GM19240 (cell line): ENCODE data around the gene PPDPF.
A peak's percentile ranks its signal among the peaks of the same experiment; 100 is the strongest.
"Not testable (repeated sequence)": the region's sequence is repeated elsewhere in the genome, so short reads cannot be mapped to it uniquely, and the experiment has no call there.

Source experiments
- DNase-seq: peaks from one replicate; pipeline ENCODE4 v3.0.0; 2011; ENCODE audit warnings: low spot score; ENCODE audit not compliant: insufficient read length

PPDPF gene

DNA sequence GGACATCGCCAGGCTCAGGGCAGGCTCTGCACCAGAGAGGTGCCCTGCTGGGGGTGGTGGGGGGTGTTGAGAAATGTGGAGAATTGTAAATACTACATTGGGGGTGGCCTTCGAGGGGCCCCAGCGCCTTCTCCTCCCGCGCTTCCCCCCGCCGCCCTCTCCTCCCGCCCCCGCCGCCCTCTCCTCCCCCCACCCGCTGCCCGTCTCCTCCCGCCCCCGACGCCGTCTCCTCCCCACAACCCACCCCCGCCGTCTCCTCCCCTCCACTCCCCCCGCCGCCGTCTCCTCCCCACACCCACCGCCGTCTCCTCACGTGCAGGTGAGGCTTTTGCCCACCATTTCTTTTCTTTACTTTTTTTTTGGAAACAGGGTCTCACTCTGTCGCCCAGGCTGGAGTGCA, 28.5 kb downstream of the PPDPF start:
- DNase-seq: no peak

DNA sequence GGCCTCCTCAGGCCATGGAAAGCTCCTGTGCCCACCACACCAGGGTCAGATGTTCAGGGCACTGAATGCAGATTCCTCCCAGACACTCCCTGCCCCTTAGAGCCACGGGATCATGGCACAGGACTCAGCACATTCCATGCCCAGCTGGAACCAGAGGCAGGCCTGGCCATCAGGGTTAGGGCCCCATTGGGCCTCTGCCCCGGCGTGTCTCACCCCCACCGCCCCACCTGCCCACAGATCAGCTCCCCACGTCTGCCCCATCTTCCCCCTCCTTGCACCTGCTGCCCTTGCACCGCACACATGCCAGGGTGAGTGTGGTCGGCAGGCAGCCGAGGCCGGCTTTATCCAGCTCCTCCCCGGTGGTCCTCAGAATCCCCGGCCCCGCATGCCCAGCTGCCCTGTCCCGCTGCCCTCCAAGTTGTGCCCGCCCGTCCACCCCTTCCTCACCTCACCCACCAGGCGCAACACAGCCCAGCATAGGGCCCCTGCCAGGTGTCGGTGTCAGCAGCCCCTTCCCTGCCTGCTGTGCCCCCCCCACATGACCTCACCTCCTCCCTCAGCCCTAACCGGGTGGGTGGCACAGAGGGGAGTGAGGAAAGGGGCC, 29.2 kb downstream of the PPDPF start:
- DNase-seq: no peak

DNA sequence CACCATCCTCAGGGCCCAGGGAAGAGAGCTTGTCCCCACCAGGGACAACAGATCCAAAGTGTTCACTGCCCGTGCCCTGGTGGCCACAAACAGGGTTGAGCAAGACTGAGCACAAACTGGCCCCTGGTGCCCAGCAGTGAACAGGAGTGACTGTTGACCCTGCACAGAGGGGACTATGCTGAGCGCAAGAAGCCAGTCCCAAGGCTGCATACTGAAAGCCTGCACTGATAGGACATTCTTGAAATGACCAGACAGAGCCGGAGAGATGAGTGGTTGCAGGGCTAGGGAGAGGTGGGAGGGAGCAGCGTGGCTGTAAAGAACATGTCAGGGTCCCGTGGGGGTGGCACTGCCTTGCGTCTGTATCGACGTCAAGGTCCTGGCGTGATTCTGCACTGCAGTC, 30.5 kb downstream of the PPDPF start:
- DNase-seq: no peak

DNA sequence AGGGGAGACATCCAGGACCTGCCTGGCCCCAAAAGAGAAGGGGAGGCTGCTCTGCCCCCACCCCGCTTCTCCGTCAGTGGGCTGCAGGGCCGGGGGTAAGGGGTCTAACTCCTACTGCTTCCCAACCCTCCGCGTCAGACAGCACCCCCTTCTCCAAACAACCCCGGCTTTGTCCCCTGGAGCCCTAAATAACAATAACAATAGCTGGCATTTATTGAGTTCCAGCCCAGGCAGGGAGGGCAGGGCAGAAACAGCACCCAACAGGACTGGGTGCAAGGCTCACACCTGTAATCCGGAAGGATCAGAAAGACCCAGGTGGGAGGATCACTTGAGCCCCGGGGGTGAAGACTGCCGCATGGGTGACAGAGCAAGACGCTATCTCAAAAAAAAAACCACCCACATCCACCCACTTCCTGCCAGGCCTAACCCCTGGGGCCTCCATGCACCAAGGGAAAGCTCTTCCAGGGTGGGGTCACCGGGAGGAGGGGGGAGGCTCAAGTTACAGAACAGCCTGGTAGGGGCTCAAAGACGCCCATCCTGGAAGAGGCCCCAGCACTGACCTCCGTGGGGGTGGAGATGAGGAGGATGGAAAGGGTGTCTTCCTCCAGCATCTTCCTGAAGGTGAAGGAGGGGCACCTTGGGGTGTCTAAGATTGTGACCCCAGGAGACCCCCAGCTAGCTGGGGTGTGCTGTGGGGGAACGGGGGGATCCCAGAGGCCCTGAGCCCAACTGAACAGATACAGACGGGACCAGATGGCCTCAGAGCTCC, 32.1 kb downstream of the PPDPF start:
- no peak for DNase-seq

DNA sequence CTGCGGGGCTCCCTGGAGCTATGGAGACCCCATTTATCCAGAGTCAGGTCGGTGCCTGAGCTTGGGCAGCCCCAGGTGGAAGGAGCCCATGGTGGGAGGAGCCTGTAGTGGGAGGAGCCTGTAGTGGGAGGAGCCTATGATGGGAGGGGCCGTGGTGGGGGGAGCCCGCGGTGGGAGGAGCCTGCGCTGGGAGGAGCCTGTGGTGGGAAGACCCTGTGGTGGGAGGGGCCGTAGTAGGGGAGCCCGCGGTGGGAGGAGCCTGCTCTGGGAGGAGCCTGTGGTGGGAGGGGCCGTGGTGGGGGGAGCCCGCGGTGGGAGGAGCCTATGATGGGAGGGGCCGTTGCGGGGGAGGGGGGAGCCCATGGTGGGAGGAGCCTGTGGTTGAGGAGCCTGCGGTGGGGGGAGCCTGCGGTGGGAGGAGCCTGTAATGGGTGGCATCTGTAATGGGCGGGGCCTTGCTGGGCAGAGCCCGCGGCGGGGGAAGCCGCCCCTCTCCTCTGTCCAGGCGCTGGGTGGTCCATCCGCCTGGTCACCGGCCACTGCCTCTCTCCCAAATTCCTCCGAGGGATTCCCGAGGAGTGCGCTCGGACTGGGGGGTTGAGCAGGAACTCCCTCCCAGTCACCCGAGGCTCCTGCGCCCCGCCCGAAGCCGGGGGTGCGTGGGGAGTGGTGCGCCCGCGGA, 32.8 kb downstream of the PPDPF start:
- DNase-seq: peak; percentile 64

DNA sequence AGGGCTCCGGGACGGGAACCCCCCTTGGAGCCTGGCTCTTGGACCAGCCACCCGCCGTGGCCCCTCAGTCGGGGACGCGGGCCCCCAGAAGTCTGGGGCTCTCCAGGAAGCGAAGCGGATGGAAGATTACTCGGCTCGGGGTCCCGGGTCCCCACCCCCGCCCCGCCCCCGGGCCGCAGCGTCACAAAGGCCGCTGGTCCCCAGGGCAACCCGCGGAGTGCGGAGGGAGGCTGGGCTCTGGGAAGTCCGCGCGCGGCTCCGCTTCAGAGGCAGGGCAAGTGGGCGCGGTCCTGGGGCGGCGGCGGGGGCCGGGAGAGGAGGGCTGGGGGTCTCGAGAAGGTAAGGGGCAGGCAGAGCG, 33.3 kb downstream of the PPDPF start, which contains the start of gene FNDC11:
Gene FNDC11, plus strand, starts transcription at position 227 of the 358 bp plus-strand sequence. CDS start 1,505 bp downstream, outside the sequence.
- DNase-seq: no peak

DNA sequence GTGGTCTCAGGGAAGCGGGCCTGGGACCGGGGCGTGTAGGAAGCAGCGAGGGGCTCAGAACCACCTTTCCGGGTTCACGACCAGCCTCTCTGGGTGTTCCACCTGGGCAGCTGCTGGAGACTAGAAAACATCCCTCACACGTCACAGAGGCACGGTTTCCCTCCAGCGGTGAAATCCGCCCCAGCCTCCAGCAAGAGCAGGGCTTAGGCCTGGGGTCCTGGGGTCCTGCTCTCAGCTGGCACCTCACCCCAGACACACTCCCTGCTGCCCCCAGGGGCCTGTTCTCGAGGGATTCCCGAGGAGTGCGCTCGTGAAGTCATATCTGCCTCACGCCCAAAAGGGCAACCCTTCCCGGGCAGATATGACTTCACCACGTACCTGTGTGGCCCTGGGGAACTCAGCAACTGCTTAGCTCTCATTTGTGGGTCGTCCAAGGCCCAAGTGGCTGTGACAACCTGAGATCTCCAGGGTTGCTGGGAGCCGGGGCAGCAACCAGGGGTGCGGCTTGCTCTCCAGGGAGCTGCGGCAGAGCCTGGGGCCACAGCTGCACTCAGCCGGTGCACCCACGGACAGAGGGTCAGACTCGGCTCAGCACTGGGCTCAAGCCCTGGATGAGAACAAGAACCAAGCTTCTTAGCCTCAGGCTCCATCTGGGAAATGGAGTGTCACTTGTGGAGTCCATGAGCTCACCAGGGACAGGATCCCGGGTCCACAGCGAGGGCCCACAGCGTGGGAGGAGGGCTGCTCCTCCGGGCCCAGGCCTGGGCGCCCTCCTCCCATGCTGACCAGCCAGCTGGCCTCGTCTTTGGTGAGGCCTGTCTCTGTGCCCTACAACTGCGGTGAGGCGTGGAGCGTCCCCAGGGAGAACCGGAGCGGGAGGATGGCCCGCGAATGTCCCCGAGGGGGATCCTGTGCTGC, 34.1 kb downstream of the PPDPF start:
- no peak for DNase-seq

DNA sequence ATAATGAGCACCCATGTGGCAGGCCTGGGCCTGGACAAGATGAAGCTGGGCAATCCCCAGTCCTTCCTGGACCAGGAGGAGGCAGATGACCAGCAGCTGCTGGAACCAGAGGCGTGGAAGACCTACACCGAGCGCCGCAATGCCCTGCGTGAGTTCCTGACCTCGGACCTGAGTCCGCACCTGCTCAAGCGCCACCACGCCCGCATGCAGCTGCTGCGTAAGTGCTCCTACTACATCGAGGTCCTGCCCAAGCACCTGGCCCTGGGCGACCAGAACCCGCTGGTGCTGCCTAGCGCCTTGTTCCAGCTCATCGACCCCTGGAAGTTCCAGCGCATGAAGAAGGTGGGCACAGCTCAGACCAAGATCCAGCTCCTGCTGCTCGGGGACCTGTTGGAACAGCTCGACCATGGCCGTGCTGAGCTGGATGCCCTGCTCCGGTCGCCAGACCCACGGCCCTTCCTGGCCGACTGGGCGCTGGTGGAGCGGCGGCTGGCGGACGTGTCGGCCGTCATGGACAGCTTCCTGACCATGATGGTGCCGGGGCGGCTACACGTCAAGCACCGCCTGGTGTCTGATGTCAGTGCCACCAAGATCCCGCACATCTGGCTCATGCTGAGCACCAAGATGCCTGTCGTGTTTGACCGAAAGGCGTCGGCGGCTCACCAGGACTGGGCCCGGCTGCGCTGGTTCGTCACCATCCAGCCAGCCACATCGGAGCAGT, 35.3 kb downstream of the PPDPF start:
- DNase-seq: no peak

DNA sequence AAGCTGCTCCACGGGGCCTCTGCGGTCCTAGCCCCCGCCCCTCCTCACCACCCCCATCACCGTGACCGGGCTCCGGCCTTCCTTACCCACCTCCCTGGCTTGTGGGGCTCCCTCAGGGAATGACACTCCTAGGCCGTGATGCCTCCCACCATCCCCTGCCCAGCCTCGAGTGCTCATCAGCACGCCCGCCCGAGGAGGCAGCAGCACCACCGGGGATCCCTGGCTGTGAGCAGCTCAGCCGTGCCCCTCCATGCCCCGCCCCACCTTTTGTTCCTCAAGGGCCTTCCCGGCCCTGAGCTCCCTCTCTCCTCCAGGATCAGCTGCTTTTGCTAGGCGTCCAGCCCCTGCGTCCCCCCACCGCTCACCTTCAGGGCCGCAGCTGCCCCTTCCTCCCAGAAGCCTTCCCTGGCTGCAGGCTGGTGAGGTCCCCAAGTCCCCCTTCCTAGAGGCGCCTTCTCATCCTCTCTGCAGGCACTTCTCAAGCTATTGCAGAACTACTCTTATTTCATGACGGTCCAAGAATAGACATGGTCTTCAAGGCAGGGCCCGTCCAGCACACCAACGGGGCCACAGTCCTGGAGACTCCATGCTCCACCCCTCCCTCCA, 36.4 kb downstream of the PPDPF start:
- DNase-seq: no peak

DNA sequence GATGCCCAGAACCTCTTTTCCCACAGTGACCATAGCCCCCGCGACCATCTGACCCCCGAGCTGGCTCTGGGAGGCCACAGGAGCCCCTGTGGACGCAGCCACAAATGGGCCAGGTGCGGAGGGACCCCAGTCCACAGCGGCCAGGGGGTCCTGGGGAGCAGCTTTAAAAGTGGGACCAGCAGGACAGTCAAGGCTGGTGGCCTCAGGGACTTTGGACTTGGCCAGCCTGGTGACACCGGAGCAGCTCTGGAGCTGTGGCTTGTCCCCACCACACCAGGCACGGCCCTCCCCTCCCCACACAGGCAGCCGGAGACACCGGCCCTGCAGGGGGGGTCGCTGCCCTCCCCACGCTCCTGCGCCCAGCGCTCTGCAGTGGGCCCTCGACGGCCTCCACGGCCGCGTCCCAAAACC, 36.9 kb downstream of the PPDPF start:
- DNase-seq: no peak

DNA sequence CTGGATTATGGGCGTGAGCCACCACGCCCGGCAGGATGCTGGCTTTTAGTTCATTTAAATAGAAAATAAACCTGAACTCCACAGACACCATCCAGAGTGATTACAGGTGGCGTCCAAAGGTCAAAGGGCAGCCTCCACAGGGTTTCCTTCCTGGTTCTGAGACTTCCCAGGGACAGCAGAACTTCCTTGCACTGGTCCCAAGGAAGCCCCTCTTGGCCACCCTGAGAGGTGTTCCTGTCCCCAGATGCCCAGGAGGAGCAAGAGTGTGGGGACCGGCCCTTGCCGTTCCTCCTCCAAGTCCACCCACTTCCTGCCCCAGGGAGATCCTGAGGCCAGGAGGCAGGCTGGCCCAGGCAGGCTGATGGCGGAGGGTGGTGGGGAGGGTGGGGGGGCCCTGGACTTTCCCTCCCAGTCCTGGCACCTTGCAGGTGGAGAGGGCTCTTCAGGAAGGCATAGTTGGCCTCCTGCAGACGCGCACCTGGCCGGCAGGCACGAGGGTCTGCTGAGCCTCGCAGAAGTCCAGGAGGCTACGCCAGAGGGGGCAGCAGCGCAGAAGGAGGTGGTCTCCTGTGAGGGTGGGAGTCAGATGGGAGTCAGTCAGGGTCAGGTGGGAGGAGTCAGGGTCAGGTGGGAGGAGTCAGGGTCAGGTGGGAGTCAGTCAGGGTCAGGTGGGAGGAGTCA, 38.4 kb downstream of the PPDPF start:
- DNase-seq: no peak

DNA sequence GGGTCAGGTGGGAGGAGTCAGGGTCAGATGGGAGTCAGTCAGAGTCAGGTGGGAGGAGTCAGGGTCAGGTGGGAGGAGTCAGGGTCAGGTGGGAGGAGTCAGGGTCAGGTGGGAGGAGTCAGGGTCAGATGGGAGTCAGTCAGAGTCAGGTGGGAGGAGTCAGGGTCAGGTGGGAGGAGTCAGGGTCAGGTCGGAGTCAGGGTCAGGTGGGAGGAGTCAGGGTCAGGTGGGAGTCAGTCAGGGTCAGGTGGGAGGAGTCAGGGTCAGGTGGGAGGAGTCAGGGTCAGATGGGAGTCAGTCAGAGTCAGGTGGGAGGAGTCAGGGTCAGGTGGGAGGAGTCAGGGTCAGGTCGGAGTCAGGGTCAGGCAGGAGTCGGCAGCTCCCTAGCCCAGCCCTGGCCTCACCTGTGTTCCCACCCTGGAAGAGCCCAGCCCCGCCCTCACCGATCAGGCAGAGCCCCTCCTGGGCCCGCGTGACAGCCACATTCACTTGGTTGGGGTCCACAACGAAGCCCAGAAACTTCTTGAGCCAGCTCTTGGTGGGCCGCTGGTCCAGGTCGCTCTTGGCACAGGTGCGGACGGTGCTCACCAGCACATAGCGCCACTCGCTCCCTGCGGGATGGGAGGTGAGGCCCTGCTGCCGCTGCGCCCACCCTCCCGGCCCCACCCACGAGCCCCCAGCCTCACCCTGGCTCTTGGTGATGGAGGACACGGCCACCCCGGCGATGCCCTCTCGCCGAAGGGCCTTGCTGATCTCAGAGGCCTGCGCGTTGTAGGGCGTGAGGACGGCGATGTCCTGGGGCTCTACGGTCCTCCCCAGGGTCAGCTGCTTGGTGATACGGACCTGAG, 39.1 kb downstream of the PPDPF start:
- DNase-seq: not testable (repeated sequence)

DNA sequence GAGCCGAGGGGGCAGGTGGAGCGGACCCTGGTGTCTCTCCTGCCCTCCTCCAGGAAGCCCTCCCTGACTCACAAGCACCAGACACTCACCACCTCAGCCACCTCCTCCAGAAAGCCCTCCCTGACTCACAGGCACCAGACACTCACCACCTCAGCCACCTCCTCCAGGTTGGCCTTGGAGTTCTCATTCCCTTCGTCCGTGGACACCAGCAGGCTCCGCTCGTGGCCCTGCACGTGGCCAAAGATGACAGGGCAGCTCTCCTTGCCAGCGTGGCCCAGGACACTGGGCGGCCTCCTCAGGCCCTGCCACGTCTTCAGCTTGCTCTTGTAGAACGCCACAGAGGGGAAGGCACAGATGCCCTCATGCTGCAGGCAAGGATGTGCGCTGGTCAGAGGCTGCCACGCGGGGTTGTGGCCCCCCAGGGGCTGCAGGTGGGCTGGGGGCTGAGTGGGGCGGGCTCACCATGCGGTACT, 39.8 kb downstream of the PPDPF start:
- DNase-seq: no peak

DNA sequence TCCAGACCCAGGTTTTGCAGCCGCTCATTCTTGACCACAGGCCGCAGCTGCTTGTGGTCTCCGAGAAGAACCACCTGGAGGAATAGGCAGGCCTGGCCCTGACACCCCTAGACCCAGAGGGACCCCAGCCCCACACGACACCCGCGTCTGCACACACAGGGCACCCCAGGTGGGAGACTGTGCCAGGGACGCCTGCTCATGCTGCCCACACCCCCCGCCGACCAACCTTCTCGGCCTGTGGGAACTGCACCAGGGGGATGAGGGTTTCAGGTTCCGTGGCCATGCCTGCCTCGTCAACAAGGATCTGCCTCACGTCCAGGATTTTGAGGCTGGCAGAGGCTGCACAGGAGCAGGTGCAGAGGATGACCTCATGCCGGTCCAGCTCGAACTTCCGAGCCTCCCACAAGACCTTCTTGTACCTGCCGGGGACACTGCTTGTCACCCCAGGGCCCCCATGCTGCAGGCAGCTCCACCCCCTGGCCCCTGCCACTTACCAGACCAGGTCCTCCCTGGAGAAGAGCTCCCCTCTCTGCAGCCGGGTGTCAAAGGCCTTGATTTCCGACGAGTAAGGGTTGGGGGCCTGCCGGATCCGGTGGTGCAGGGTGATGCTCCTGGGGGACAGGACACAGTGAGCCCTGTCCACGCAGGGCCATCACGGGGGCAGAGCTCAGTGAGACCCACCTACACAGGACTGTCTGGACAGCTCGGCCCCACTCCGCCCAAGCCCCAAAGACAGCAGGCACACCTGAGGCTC, 40.5 kb downstream of the PPDPF start:
- DNase-seq: no peak

DNA sequence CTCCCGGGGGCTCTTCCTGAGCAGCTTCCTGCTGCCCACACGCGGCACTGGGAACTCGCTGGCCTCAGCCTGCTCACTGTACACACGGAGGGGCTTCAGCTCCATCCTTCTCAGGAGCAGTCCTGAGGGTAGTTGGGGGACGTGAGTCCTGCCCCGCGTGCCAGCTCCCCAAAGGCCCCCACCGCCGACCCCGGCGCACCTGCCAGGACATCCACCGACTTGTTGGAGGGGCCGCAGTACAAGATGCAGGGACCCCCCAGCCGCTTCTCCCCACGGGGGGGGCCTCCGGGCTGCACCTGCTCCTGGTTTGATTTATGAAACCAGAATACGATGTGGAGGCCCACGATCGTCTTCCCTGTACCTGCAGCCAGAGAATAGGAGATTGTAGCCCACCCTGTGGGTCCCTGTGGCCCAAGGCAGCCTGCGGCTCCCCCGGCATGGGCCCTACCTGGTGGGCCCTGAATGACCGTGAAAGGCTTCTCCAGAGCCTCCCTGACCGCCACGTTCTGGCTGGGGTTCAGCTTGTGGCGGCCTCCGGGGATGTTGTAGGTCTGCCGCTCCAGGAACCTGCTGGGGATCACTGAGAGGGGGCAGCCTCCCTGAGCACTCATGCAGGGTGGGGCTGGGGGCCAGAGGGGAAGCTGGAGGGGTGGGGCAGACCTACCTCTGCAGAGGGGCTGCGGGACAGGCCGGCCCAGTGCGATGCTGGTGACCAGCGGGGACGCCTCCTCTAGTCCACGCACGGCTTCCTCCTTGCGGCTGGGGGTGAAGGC, 41.2 kb downstream of the PPDPF start:
- DNase-seq: no peak

DNA sequence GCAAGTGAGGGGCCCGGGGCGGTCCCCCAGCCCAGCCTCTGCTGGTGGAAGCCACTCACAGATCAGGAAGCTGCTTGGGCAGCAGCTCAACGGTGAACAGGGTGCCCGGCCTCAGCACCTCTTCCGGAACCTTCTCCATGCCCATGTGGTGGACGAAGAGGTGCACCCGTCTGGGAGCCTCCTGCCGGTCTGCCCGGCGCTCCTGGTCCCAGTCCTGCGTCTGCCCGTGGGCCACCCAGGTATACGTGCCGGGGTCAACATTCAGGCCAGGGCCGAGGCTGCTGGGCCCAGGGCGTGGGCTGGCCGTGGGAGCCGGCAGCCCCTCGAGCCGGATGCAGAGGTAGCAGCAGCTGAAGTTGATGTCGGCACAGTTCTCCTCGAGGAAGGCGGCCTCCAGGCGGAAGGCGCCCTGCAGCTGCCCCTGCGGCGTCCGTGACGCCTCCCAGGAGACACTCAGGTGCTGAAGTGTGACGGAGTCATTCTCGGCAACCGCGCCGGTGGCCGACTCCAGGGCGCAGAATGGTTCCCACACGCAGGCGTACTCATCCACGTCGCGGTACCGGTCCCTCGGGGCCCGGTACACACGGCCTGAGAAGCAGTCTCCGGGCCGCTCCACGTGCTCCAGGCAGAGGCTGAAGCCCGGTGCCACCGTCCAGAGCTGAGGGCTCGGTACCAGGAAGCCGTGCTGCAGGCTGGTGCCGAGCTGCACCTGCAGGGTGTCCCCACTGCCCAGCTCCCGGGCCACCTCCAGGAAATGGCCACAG, 42.1 kb downstream of the PPDPF start:
- no peak for DNase-seq
